HL-60/S4 treated with phorbol 12-myristate 13-acetate at 8.2 ng/mL for 4 days and 3 days (cell line): Measurements from ENCODE around the gene ESRP2.

ENCODE experiments used
- in situ Hi-C: fragments of 300-500 bp; cut with MboI; formaldehyde crosslinking; loops from 2 replicates; pipeline ENCODE4 v1.15.0; 2022; ENCODE audit warnings: low sequenced_read_pairs

ESRP2 gene

GRCh38 chr16:68235887-68236136 is at the start of gene ESRP2:
Gene ESRP2 (minus strand): TSS chr16:68236127. CDS start chr16:68236045, 82 bp downstream.
- in situ Hi-C loops: no loop called here

GRCh38 chr16:68285683-68286082 is 49.8 kb upstream of the ESRP2 start:
- in situ Hi-C loops: no loop called here

- in situ Hi-C loops: no loop called here
Observed at GRCh38 chr16:68284847-68285246, 48.9 kb upstream of the ESRP2 start.

- in situ Hi-C loops: no loop called here
Observed at GRCh38 chr16:68283801-68284598, 48.1 kb upstream of the ESRP2 start.

GRCh38 chr16:68283346-68283745 is 47.4 kb upstream of the ESRP2 start:
- in situ Hi-C loops: no loop called here

GRCh38 chr16:68282064-68282452 is 46.1 kb upstream of the ESRP2 start:
- in situ Hi-C loops: no loop called here

GRCh38 chr16:68281368-68282063 is 45.6 kb upstream of the ESRP2 start:
- in situ Hi-C loops: no loop called here

- in situ Hi-C loops: no loop called here
Observed at GRCh38 chr16:68279726-68280558, 44.0 kb upstream of the ESRP2 start.

GRCh38 chr16:68276223-68276622 is 40.3 kb upstream of the ESRP2 start:
- in situ Hi-C loops: no loop called here

- in situ Hi-C loops: no loop called here
Observed at GRCh38 chr16:68275611-68276191, 39.8 kb upstream of the ESRP2 start.

GRCh38 chr16:68274441-68274840 is 38.5 kb upstream of the ESRP2 start:
- in situ Hi-C loops: no loop called here

GRCh38 chr16:68273896-68274295 is 38.0 kb upstream of the ESRP2 start:
- in situ Hi-C loops: no loop called here

- in situ Hi-C loops: no loop called here
Observed at GRCh38 chr16:68273459-68273858, 37.5 kb upstream of the ESRP2 start.

GRCh38 chr16:68272507-68273209 is 36.7 kb upstream of the ESRP2 start:
- in situ Hi-C loops: no loop called here

GRCh38 chr16:68270353-68270752 is 34.4 kb upstream of the ESRP2 start:
- in situ Hi-C loops: no loop called here

GRCh38 chr16:68269793-68270192 is 33.9 kb upstream of the ESRP2 start:
- in situ Hi-C loops: no loop called here

GRCh38 chr16:68267612-68268405 is 31.9 kb upstream of the ESRP2 start:
- in situ Hi-C loops: no loop called here

GRCh38 chr16:68265078-68265920 is 29.4 kb upstream of the ESRP2 start:
- in situ Hi-C loops: no loop called here
